B cell (primary cell): ENCODE measurements around the gene TMEM156. TPM values are rescaled to one million over a fixed set of nuclear protein-coding genes. Genes with fewer than 3 reads are reported as not detected.

Experiments
- ATAC-seq: fragments of 200-7000 bp; cut with Tn5 transposase; one replicate; pipeline ENCODE4 v1.10.0; 2021; ENCODE audit warnings: low read depth, mild to moderate bottlenecking, moderate number of reproducible peaks, moderate library complexity
- CTCF ChIA-PET: fragments of 350-600 bp; sonication (Branson Sonifier 250); formaldehyde crosslinking; loops from one replicate; lab custom pipeline; 2021; ENCODE audit warnings: antibody characterized with exemption, inconsistent platforms; lab: Charles Lee
- POLR2A ChIA-PET: fragments of 350-600 bp; sonication (Branson Sonifier 250); formaldehyde crosslinking; loops from one replicate; lab custom pipeline; 2021; ENCODE audit warnings: antibody characterized with exemption; lab: Charles Lee
- DNase-seq: peaks from one replicate; pipeline ENCODE4 v3.0.0; 2013
- H2AFZ ChIP-seq: 2 replicates; pipeline ENCODE4 v1.6.1; 2012; ENCODE audit warnings: mild to moderate bottlenecking, low read depth, low read length; ENCODE audit not compliant: insufficient read depth, poor library complexity, severe bottlenecking
- H3K27ac ChIP-seq, 2 donors: 1 replicate in 1 of 2; 2 replicates in 1 of 2; pipeline ENCODE4 v1.5.1; 2012 to 2013; ENCODE audit warnings: low read length in 2 of 2, mild to moderate bottlenecking in 2 of 2, moderate library complexity in 1 of 2
- H3K27me3 ChIP-seq, 4 experiments: fragments of 200-600 bp in 1 of 4; sonication (generic) in 1 of 4; replicated peaks in 1 of 4; 1 replicate in 2 of 4; 2 replicates in 2 of 4; pipeline versions ENCODE4 v1.6.1 to v1.7.0; 2013 to 2016; ENCODE audit warnings: low read length in 3 of 4, mild to moderate bottlenecking in 2 of 4, mixed read lengths in 1 of 4, moderate library complexity in 1 of 4; ENCODE audit not compliant: insufficient read depth in 4 of 4, control insufficient read depth in 3 of 4; ENCODE audit errors: control extremely low read depth in 1 of 4
- H3K36me3 ChIP-seq, 2 experiments: replicated peaks in 1 of 2; 1 replicate in 1 of 2; 2 replicates in 1 of 2; pipeline versions ENCODE4 v1.6.1 to v1.7.1; 2013; ENCODE audit warnings: low read length in 1 of 2; ENCODE audit not compliant: insufficient read depth in 2 of 2, control insufficient read depth in 1 of 2; ENCODE audit errors: control extremely low read depth in 1 of 2, extremely low read depth in 1 of 2
- H3K4me1 ChIP-seq, 2 donors: fragments of 200-600 bp in 1 of 2; sonication (generic) in 1 of 2; 1 replicate in 1 of 2; 2 replicates in 1 of 2; pipeline versions ENCODE4 v1.5.1 to v1.6.1; 2013 to 2017; ENCODE audit warnings: low read length in 2 of 2; ENCODE audit not compliant: control insufficient read depth in 2 of 2, insufficient read depth in 2 of 2
- H3K4me2 ChIP-seq: replicated peaks from 2 replicates; pipeline ENCODE3; 2012; ENCODE audit warnings: mild to moderate bottlenecking, low read depth, low read length; ENCODE audit not compliant: poor library complexity, severe bottlenecking
- H3K4me3 ChIP-seq, 5 experiments: fragments of 200-600 bp in 1 of 5; sonication (generic) in 1 of 5; 1 replicate in 3 of 5; 2 replicates in 2 of 5; pipeline versions ENCODE4 v1.5.1 to v1.7.0; 2011 to 2016; ENCODE audit warnings: low read length in 4 of 5, mild to moderate bottlenecking in 4 of 5, low read depth in 2 of 5, control low read depth in 1 of 5, moderate library complexity in 1 of 5; ENCODE audit not compliant: insufficient read depth in 1 of 5; ENCODE audit errors: control extremely low read depth in 1 of 5, extremely low read depth in 1 of 5
- H3K79me2 ChIP-seq: fragments of 200-600 bp; sonication (generic); one replicate; pipeline ENCODE4 v1.6.0; 2016; ENCODE audit warnings: low read length; ENCODE audit not compliant: control insufficient read depth, insufficient read depth
- H3K9ac ChIP-seq: fragments of 200-600 bp; sonication (generic); 2 replicates; pipeline ENCODE4 v1.6.1; 2017; ENCODE audit warnings: mild to moderate bottlenecking, low read length, moderate library complexity
- H3K9me3 ChIP-seq, 3 donors: one replicate each; pipeline versions ENCODE4 v1.6.1 to v1.7.1; 2013; ENCODE audit warnings: low read length in 2 of 3; ENCODE audit not compliant: control insufficient read depth in 2 of 3, insufficient read depth in 1 of 3; ENCODE audit errors: control extremely low read depth in 1 of 3
- H4K20me1 ChIP-seq: 2 replicates; pipeline ENCODE4 v1.6.0; 2012; ENCODE audit warnings: mild to moderate bottlenecking, low read length; ENCODE audit not compliant: insufficient read depth, control insufficient read depth, poor library complexity, severe bottlenecking
- H3K27ac Mint-ChIP-seq: one replicate; pipeline ENCODE4 v1.8.0; 2021; ENCODE audit warnings: mixed read lengths
- H3K27me3 Mint-ChIP-seq: one replicate; pipeline ENCODE4 v1.8.0; 2021; ENCODE audit warnings: mixed read lengths
- H3K4me1 Mint-ChIP-seq: one replicate; pipeline ENCODE4 v1.8.0; 2021; ENCODE audit warnings: mixed read lengths
- H3K4me3 Mint-ChIP-seq: one replicate; pipeline ENCODE4 v1.8.0; 2021; ENCODE audit warnings: mixed read lengths
- H3K9me3 Mint-ChIP-seq: one replicate; pipeline ENCODE4 v1.8.0; 2022; ENCODE audit warnings: mixed read lengths; ENCODE audit not compliant: insufficient read depth
- EZH2 ChIP-seq: IDR thresholded peaks from 2 replicates; pipeline ENCODE4 v1.6.1; 2012; ENCODE audit warnings: borderline replicate concordance, low read depth, mild to moderate bottlenecking, moderate library complexity, low read length; ENCODE audit not compliant: insufficient read depth, poor library complexity, severe bottlenecking
- WGBS: methylation state at CpG from one replicate; pipeline ENCODE4 v1.1.5; 2013; ENCODE audit warnings: missing lambda C conversion rate; ENCODE audit not compliant: insufficient coverage; 5-methylcytosine and 5-hydroxymethylcytosine counted together
- intact Hi-C: fragments of 100-400 bp; cut with micrococcal nuclease; formaldehyde crosslinking; loops from one replicate; pipeline ENCODE4 v1.10.0; 2022
- polyA plus RNA-seq: library from polyadenylated mRNA; depleted of rRNA; stranded (reverse); fragments of >200 nt; gene quantifications from 2 replicates; pipeline ENCODE4 v1.2.3, GENCODE V29; 2012
- total RNA-seq, 2 donors: library from RNA; stranded (reverse); fragments of 120-200 nt in 1 of 2; gene quantifications; 1 replicate in 1 of 2; 2 replicates in 1 of 2; pipeline versions ENCODE4 v1.2.3 to v1.2.4, GENCODE V29; 2013 to 2022
- TF ChIP-seq, protein P1 (sequence below): fragments of 200-600 bp; IDR thresholded peaks from one replicate; pipeline ENCODE4 v1.8.0; 2022; ENCODE audit warnings: antibody characterized with exemption, mild to moderate bottlenecking

Gene TMEM156
- total and polyA plus RNA-seq, 2 donors (not counting 1 experiment from before 2014, with no cell fraction given) = 58.4 to 59.9 TPM

GRCh38 chr4:38935391-38936073 lies 96.7 kb downstream of the TMEM156 start:
- no peak overlapping the region for H3K27ac Mint-ChIP-seq
- no peaks in the 10 kb centered on the region for H3K27me3 ChIP-seq
- no peak overlapping the region for H3K27ac ChIP-seq
- H4K20me1 ChIP-seq = no peaks in the 10 kb centered on the region
- no peaks in the 10 kb centered on the region for H3K4me1 Mint-ChIP-seq
- POLR2A ChIA-PET = no interaction called here
- H3K9me3 ChIP-seq = no peaks in the 10 kb centered on the region
- DNase-seq (no peak), ATAC-seq (no peak)
- 100% methylated on average over 2 of the region's 5 CpGs for WGBS
- H3K9ac ChIP-seq = no peak overlapping the region
- no peak for TF ChIP-seq EZH2
- TF ChIP-seq, protein P1, sequence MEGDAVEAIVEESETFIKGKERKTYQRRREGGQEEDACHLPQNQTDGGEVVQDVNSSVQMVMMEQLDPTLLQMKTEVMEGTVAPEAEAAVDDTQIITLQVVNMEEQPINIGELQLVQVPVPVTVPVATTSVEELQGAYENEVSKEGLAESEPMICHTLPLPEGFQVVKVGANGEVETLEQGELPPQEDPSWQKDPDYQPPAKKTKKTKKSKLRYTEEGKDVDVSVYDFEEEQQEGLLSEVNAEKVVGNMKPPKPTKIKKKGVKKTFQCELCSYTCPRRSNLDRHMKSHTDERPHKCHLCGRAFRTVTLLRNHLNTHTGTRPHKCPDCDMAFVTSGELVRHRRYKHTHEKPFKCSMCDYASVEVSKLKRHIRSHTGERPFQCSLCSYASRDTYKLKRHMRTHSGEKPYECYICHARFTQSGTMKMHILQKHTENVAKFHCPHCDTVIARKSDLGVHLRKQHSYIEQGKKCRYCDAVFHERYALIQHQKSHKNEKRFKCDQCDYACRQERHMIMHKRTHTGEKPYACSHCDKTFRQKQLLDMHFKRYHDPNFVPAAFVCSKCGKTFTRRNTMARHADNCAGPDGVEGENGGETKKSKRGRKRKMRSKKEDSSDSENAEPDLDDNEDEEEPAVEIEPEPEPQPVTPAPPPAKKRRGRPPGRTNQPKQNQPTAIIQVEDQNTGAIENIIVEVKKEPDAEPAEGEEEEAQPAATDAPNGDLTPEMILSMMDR = no peak
- intact Hi-C loops = no loop called here
- H3K9me3 Mint-ChIP-seq = no peaks in the 10 kb centered on the region
- H3K79me2 ChIP-seq = no peaks in the 10 kb centered on the region
- H3K36me3 ChIP-seq = no peaks in the 10 kb centered on the region
- H3K4me3 ChIP-seq = no peak overlapping the region
- H3K4me2 ChIP-seq = no peak overlapping the region
- no peak overlapping the region for H3K4me3 Mint-ChIP-seq
- no peaks in the 10 kb centered on the region for H3K27me3 Mint-ChIP-seq
- H2AFZ ChIP-seq = no peak overlapping the region
- CTCF ChIA-PET = interaction anchor here (0.7 kb wide), 1 partner anchor 13 kb away, joined by 3 read pairs; no protein-coding TSS in a partner anchor
- no peaks in the 10 kb centered on the region for H3K4me1 ChIP-seq

GRCh38 chr4:38931125-38931524 lies 101.1 kb downstream of the TMEM156 start:
- CTCF ChIA-PET = no interaction called here
- POLR2A ChIA-PET = no interaction called here
- no peaks in the 10 kb centered on the region for H3K27me3 ChIP-seq
- intact Hi-C loops = no loop called here
- no peaks in the 10 kb centered on the region for H3K36me3 ChIP-seq
- H2AFZ ChIP-seq = no peak overlapping the region
- H3K9me3 Mint-ChIP-seq = no peaks in the 10 kb centered on the region
- no peaks in the 10 kb centered on the region for H3K27me3 Mint-ChIP-seq
- TF ChIP-seq, protein P1 = no peak
- TF ChIP-seq EZH2 = no peak
- H3K27ac Mint-ChIP-seq = no peak overlapping the region
- H3K4me3 ChIP-seq = no peak overlapping the region
- H3K27ac ChIP-seq = no peak overlapping the region
- H3K9me3 ChIP-seq = no peaks in the 10 kb centered on the region
- no peaks in the 10 kb centered on the region for H3K4me1 Mint-ChIP-seq
- DNase-seq (no peak), ATAC-seq (no peak)
- no peaks in the 10 kb centered on the region for H3K79me2 ChIP-seq
- no peaks in the 10 kb centered on the region for H3K4me1 ChIP-seq
- H3K4me3 Mint-ChIP-seq = no peak overlapping the region
- no peaks in the 10 kb centered on the region for H4K20me1 ChIP-seq
- 100% methylated on average over 3 of the region's 5 CpGs for WGBS
- H3K4me2 ChIP-seq = no peak overlapping the region
- H3K9ac ChIP-seq = no peak overlapping the region
